Activated T-helper 1 cell treated with anti-CD3 and anti-CD28 coated beads, Interleukin-12 subunit alpha, Interleukin-12 subunit beta, Interleukin-2, Interleukin-4 antibody, amounts not matched to agents 30 ng/mL and 10 ng/mL and 1 ng/mL, durations not matched to agents 14 hours and 24 hours and 36 hours (primary cell): Measurements from ENCODE around the gene IFNL2. TPM values are rescaled to one million over a fixed set of nuclear protein-coding genes. Genes with fewer than 3 reads are reported as not detected.
"Not testable (repeated sequence)": the region's sequence is repeated elsewhere in the genome, so short reads cannot be mapped to it uniquely, and the experiment has no call there.

Experiments used
- DNase-seq: peaks from one replicate; pipeline ENCODE4 v3.0.0; 2021; ENCODE audit warnings: low spot score
- H3K27ac Mint-ChIP-seq: one replicate; pipeline ENCODE4 v1.8.0; 2021; ENCODE audit warnings: mild to moderate bottlenecking, mixed read lengths
- H3K27me3 Mint-ChIP-seq: one replicate; pipeline ENCODE4 v1.8.0; 2022; ENCODE audit warnings: mild to moderate bottlenecking, moderate library complexity, mixed read lengths; ENCODE audit not compliant: insufficient read depth
- H3K36me3 Mint-ChIP-seq: one replicate; pipeline ENCODE4 v1.8.0; 2021; ENCODE audit warnings: low read depth, mixed read lengths
- H3K4me1 Mint-ChIP-seq: one replicate; pipeline ENCODE4 v1.8.0; 2021; ENCODE audit warnings: low read depth, mixed read lengths
- H3K4me3 Mint-ChIP-seq: one replicate; pipeline ENCODE4 v1.8.0; 2021; ENCODE audit warnings: mild to moderate bottlenecking, moderate library complexity, mixed read lengths
- H3K9me3 Mint-ChIP-seq: one replicate; pipeline ENCODE4 v1.8.0; 2021; ENCODE audit warnings: mixed read lengths
- intact Hi-C: fragments of 100-400 bp; cut with micrococcal nuclease; formaldehyde crosslinking; loops from one replicate; pipeline ENCODE4 v1.15.1; 2024
- total RNA-seq: library from RNA; stranded (reverse); gene quantifications from 2 replicates; pipeline ENCODE4 v1.2.3, GENCODE V29; 2022

IFNL2 gene
- not detected in 2 replicates for total RNA-seq

- DNase-seq, H3K4me3 Mint-ChIP-seq, H3K4me1 Mint-ChIP-seq, H3K9me3 Mint-ChIP-seq, H3K27ac Mint-ChIP-seq, intact Hi-C loops, H3K36me3 Mint-ChIP-seq: not testable (repeated sequence)
- H3K27me3 Mint-ChIP-seq = peaks cover 25% of the 10 kb centered on the region
Observed at GRCh38 chr19:39268085-39268484, at the start of gene IFNL2. Gene IFNL2 (plus strand): TSS chr19:39268396. CDS start chr19:39268569, 173 bp downstream.

- intact Hi-C loops, H3K4me1 Mint-ChIP-seq, H3K9me3 Mint-ChIP-seq, H3K4me3 Mint-ChIP-seq, H3K36me3 Mint-ChIP-seq, DNase-seq, H3K27ac Mint-ChIP-seq: not testable (repeated sequence)
- H3K27me3 Mint-ChIP-seq = peaks cover 12% of the 10 kb centered on the region
Observed at GRCh38 chr19:39219108-39219507, 49.1 kb upstream of the IFNL2 start.

GRCh38 chr19:39223703-39224279 lies 44.4 kb upstream of the IFNL2 start:
- H3K9me3 Mint-ChIP-seq = no peaks in the 10 kb centered on the region
- intact Hi-C loops = no loop called here
- H3K36me3 Mint-ChIP-seq = no peaks in the 10 kb centered on the region
- no peak overlapping the region for H3K4me3 Mint-ChIP-seq
- no peak overlapping the region for H3K27ac Mint-ChIP-seq
- peaks cover 19% of the 10 kb centered on the region for H3K27me3 Mint-ChIP-seq
- DNase-seq = no peak
- no peaks in the 10 kb centered on the region for H3K4me1 Mint-ChIP-seq

DNA sequence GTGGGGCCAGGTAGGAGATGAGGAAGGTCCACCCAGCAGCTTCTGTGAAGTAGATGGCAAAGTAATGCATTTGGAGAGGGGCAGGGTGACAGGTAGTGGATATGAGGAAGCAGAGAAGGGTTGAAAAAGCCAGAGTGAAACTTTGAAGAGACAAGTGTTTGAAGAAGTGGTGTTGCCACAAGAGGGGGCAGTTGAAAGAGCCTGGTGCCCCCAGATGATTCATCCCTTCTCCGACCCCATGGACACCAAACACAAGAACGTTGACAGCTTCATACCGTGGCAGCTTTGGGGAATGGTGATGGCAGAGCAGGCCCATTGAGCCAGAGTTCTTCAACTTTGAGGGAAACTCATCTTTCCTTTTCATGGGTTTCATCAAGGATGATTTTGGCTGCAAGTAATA lies 43.3 kb upstream of the IFNL2 start:
- H3K4me3 Mint-ChIP-seq = no peak overlapping the region
- H3K9me3 Mint-ChIP-seq = no peaks in the 10 kb centered on the region
- no peak for DNase-seq
- H3K27ac Mint-ChIP-seq = no peak overlapping the region
- H3K27me3 Mint-ChIP-seq = peaks cover 20% of the 10 kb centered on the region
- no peaks in the 10 kb centered on the region for H3K36me3 Mint-ChIP-seq
- intact Hi-C loops = no loop called here
- H3K4me1 Mint-ChIP-seq = no peaks in the 10 kb centered on the region

DNA sequence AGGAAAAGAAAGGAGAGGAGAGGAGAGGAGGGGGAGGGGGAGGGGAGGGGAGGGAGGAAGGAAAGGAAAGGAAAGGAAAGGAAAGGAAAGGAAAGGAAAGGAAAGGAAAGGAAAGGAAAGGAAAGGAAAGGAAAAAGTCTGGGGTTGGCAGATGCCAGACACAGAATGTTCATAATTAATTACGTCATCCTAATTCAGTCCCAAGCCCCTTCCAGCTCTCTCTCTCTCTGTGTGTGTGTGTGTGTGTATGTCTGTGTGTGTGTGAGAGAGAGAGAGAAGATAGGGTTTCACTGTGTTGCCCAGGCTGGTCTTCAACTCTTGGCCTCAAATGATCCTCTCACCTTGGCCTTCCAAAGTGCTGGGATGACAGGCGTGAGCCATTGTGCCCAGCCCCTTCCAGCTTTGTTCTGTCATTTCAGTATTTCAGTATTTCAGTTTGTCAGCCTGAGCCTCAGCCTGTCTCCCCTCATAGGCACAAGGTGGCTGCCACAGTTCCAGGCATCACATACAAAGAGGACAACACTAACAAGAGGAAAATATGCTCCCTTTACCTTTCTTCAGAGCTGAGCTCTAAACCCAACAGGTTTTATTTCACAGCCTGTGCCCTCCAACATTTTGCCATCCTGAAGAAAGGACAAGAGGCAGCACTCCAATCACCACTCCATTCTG lies 38.0 kb upstream of the IFNL2 start:
- no peaks in the 10 kb centered on the region for H3K4me1 Mint-ChIP-seq
- intact Hi-C loops = no loop called here
- no peak overlapping the region for H3K27ac Mint-ChIP-seq
- no peak overlapping the region for H3K4me3 Mint-ChIP-seq
- peaks cover 13% of the 10 kb centered on the region for H3K27me3 Mint-ChIP-seq
- no peaks in the 10 kb centered on the region for H3K9me3 Mint-ChIP-seq
- DNase-seq = no peak
- no peaks in the 10 kb centered on the region for H3K36me3 Mint-ChIP-seq

DNA sequence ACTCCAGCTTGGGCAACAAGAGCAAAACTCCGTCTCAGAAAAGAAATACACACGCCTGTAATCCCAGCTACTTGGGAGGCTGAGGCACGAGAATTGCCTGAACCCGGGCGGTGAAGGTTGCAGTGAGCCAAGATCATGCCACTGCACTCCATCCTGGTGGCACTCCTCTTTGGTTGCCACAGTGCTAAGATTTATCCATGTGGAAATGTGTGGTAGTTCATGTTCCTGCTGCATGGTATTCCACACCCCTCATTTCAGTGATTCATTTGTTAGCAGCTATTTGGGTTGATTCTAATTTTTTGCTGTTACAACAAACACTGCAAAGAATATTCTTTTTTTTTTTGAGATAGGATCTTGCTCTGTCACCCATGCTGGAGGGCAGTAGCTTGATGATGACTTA lies 35.5 kb upstream of the IFNL2 start:
- H3K27me3 Mint-ChIP-seq = peaks cover 4% of the 10 kb centered on the region
- intact Hi-C loops = no loop called here
- H3K36me3 Mint-ChIP-seq = no peaks in the 10 kb centered on the region

DNA sequence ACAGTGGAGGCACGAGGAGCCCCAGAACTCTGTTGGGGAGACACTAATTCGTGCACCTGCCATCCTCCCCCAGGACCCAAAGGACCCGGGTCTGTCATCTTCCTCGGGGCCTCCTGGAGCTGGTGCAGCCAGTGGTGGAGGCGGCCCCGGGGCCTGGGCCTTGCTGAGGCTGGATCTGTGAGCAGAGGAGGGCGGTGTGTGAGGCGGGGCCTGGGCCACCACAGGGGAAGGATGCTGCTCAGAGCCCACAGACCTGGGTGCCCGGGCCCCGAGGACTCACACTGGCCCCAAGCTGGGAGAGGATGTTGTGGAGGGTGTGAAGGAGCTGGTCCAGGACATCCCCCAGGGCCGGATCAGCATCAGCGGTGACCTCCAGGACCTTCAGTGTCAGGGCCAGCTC lies 31.7 kb upstream of the IFNL2 start:
- peaks cover 4% of the 10 kb centered on the region for H3K27me3 Mint-ChIP-seq
- no peaks in the 10 kb centered on the region for H3K36me3 Mint-ChIP-seq
- H3K4me1 Mint-ChIP-seq = peaks cover 15% of the 10 kb centered on the region
- no peak overlapping the region for H3K27ac Mint-ChIP-seq
- intact Hi-C loops = no loop called here
- no peak overlapping the region for H3K4me3 Mint-ChIP-seq
- no peaks in the 10 kb centered on the region for H3K9me3 Mint-ChIP-seq
- no peak for DNase-seq

More for the DNA sequence above, 35.5 kb upstream of the IFNL2 start:
- peaks cover 6% of the 10 kb centered on the region for H3K4me1 Mint-ChIP-seq
- no peaks in the 10 kb centered on the region for H3K9me3 Mint-ChIP-seq
- H3K27ac Mint-ChIP-seq = no peak overlapping the region
- no peak overlapping the region for H3K4me3 Mint-ChIP-seq
- no peak for DNase-seq

- Mint-ChIP-seq H3K27ac (peak overlapping the region; percentile 34), H3K4me3 (no peak overlapping the region)
Observed at GRCh38 chr19:39237200-39238184, 30.7 kb upstream of the IFNL2 start.

DNA sequence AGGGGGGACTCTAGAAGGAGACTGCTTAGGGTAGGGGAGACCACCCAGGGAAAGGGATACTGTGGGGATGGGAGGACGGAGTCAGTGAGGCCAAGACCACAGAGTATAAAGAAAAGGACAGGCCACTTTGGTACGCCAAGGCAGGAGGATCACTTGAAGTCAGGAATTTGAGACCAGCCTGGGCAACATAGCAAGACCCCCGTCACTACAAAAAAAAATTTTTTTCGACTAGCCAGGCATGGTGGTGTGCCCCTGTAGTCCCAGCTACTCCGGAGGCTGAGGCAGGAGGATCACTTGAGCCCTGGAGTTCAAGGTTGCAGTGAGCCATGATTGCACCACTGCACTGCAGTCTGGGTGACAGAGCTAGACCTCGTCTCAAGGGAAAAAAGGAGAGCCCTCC lies 30.0 kb upstream of the IFNL2 start:
- Mint-ChIP-seq H3K4me3 (no peak overlapping the region), H3K36me3 (no peaks in the 10 kb centered on the region), H3K27ac (no peak overlapping the region), H3K4me1 (peaks cover 15% of the 10 kb centered on the region), H3K27me3 (peaks cover 2% of the 10 kb centered on the region), H3K9me3 (no peaks in the 10 kb centered on the region)
- intact Hi-C loops = no loop called here
- DNase-seq = no peak

More at GRCh38 chr19:39237200-39238184, 30.7 kb upstream of the IFNL2 start:
- Mint-ChIP-seq H3K36me3 (no peaks in the 10 kb centered on the region), H3K4me1 (peaks cover 15% of the 10 kb centered on the region), H3K9me3 (no peaks in the 10 kb centered on the region), H3K27me3 (peaks cover 2% of the 10 kb centered on the region)
- intact Hi-C loops = no loop called here
- peak; percentile 8 for DNase-seq

- DNase-seq = no peak
- H3K36me3 Mint-ChIP-seq = no peaks in the 10 kb centered on the region
- intact Hi-C loops = no loop called here
- no peaks in the 10 kb centered on the region for H3K9me3 Mint-ChIP-seq
- H3K4me3 Mint-ChIP-seq = no peak overlapping the region
- H3K4me1 Mint-ChIP-seq = peaks cover 15% of the 10 kb centered on the region
- no peak overlapping the region for H3K27ac Mint-ChIP-seq
- H3K27me3 Mint-ChIP-seq = peaks cover 3% of the 10 kb centered on the region
Observed at GRCh38 chr19:39238944-39239343, 29.3 kb upstream of the IFNL2 start.

DNA sequence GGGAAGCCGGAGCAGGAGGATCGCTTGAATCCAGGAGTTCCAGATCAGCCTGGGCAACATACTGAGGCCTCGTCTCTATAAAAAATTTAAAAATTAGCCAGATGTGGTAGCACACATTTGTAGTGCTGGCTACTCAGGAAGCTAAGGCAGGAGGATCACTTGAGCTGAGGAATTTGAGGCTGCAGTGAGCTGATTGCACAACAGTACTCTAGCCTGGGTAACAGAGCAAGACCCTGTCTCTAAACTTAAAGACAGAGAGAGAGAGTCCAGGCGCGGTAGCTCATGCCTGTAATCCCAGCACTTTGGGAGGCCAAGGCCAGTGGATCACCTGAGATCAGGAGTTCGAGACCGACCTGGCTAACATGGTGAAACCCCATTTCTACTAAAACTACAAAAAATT lies 27.8 kb upstream of the IFNL2 start:
- H3K36me3 Mint-ChIP-seq = no peaks in the 10 kb centered on the region
- no peak for DNase-seq
- H3K9me3 Mint-ChIP-seq = no peaks in the 10 kb centered on the region
- peaks cover 15% of the 10 kb centered on the region for H3K4me1 Mint-ChIP-seq
- H3K27me3 Mint-ChIP-seq = peaks cover 5% of the 10 kb centered on the region
- intact Hi-C loops = no loop called here
- H3K4me3 Mint-ChIP-seq = no peak overlapping the region
- H3K27ac Mint-ChIP-seq = no peak overlapping the region

DNA sequence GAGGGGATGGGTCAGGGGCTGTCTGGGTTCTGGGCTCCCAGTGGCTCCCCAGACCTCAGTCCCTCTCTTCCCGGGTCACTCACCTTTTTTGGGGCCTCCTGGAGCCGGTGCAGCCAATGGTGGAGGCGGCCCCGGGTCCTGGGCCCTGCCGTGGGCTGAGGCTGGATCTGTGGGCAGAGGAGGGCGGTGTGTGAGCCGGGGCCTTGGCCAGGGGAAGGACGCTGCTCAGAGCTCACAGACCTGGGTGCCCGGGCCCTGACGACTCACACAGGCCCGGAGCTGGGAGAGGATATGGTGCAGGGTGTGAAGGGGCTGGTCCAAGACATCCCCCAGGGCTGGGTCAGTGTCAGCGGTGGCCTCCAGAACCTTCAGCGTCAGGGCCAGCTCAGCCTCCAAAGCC lies 24.5 kb upstream of the IFNL2 start:
- H3K27ac Mint-ChIP-seq, DNase-seq, H3K4me3 Mint-ChIP-seq, H3K27me3 Mint-ChIP-seq, H3K4me1 Mint-ChIP-seq, H3K9me3 Mint-ChIP-seq, intact Hi-C loops, H3K36me3 Mint-ChIP-seq: not testable (repeated sequence)
